Tibial artery (tissue), 4 donors: Measurements from ENCODE around the gene NKX2-8.

Experiments used
- DNase-seq, 2 donors: peaks; one replicate each; pipeline ENCODE4 v3.0.0-alpha.2; 2019
- H3K27ac ChIP-seq, 2 donors: fragments of 200-600 bp; sonication (generic) in 1 of 2; 1 replicate in 1 of 2; 2 replicates in 1 of 2; pipeline ENCODE4 v1.5.1; 2018 to 2019; ENCODE audit warnings: mild to moderate bottlenecking in 1 of 2
- H3K27me3 ChIP-seq, 2 donors: fragments of 200-600 bp; sonication (generic) in 1 of 2; one replicate each; pipeline versions ENCODE4 v1.5.1 to v1.6.0; 2016 to 2019
- H3K36me3 ChIP-seq, 3 donors: fragments of 200-600 bp; sonication (generic) in 2 of 3; one replicate each; pipeline ENCODE4 v1.5.1; 2016 to 2019; ENCODE audit warnings: mild to moderate bottlenecking in 2 of 3
- H3K4me1 ChIP-seq, 4 donors: fragments of 200-600 bp; sonication (generic) in 2 of 4; 1 replicate in 3 of 4; 2 replicates in 1 of 4; pipeline ENCODE4 v1.5.1; 2016 to 2019
- H3K4me3 ChIP-seq, 2 donors: fragments of 200-600 bp; sonication (generic) in 1 of 2; 1 replicate in 1 of 2; 2 replicates in 1 of 2; pipeline ENCODE4 v1.5.1; 2018 to 2019; ENCODE audit warnings: mild to moderate bottlenecking in 2 of 2
- H3K9me3 ChIP-seq, 3 donors: fragments of 200-600 bp; sonication (generic) in 1 of 3; one replicate each; pipeline ENCODE4 v1.5.1; 2016 to 2019
- CTCF ChIP-seq, 2 experiments: fragments of 200-600 bp in 1 of 2; fragments of 450-650 bp in 1 of 2; IDR thresholded peaks; one replicate each; pipeline ENCODE4 v1.5.1; 2017 to 2019; ENCODE audit warnings: antibody characterized with exemption in 2 of 2, mild to moderate bottlenecking in 1 of 2, moderate library complexity in 1 of 2
- intact Hi-C: fragments of 100-400 bp; cut with DNase I; formaldehyde crosslinking; loops from one replicate; pipeline ENCODE4 v1.15.0; 2023; ENCODE audit warnings: low total_unique reads

NKX2-8 gene

GRCh38 chr14:36604757-36605505 lies 22.5 kb upstream of the NKX2-8 start:
- no peaks in the 10 kb centered on the region for H3K9me3 ChIP-seq
- no peaks in the 10 kb centered on the region for H3K4me1 ChIP-seq
- H3K36me3 ChIP-seq = no peaks in the 10 kb centered on the region
- no peak overlapping the region for H3K4me3 ChIP-seq
- peak; percentile 61 to 75 for TF ChIP-seq CTCF (IDR thresholded peaks at IDR 0.05)
- no peak for DNase-seq
- intact Hi-C loops = no loop called here
- H3K27me3 ChIP-seq = peaks cover 0 to 24% of the 10 kb centered on the region in 2 donors
- no peak overlapping the region for H3K27ac ChIP-seq

- Histone ChIP-seq H3K4me3 (no peak overlapping the region), H3K27me3 (peaks cover 0 to 33% of the 10 kb centered on the region in 2 donors), H3K27ac (no peak overlapping the region), H3K9me3 (no peaks in the 10 kb centered on the region), H3K36me3 (no peaks in the 10 kb centered on the region), H3K4me1 (no peaks in the 10 kb centered on the region)
- TF ChIP-seq CTCF (IDR thresholded peaks at IDR 0.05) = no peak
- DNase-seq = no peak
- intact Hi-C loops = no loop called here
These were observed 18.0 kb upstream of the NKX2-8 start for GRCh38 chr14:36600431-36600830.

GRCh38 chr14:36591482-36591881 lies 9.1 kb upstream of the NKX2-8 start:
- Histone ChIP-seq H3K4me3 (no peak overlapping the region), H3K4me1 (no peaks in the 10 kb centered on the region), H3K27ac (no peak overlapping the region), H3K9me3 (no peaks in the 10 kb centered on the region), H3K36me3 (no peaks in the 10 kb centered on the region), H3K27me3 (peaks cover 0 to 57% of the 10 kb centered on the region in 2 donors)
- no peak for TF ChIP-seq CTCF (IDR thresholded peaks at IDR 0.05)
- intact Hi-C loops = no loop called here
- no peak for DNase-seq

GRCh38 chr14:36588788-36589187 lies 6.4 kb upstream of the NKX2-8 start:
- no peak for TF ChIP-seq CTCF (IDR thresholded peaks at IDR 0.05)
- intact Hi-C loops = no loop called here

GRCh38 chr14:36588119-36588518 lies 5.7 kb upstream of the NKX2-8 start:
- intact Hi-C loops = no loop called here
- Histone ChIP-seq H3K27me3 (peaks cover 0 to 72% of the 10 kb centered on the region in 2 donors), H3K36me3 (no peaks in the 10 kb centered on the region), H3K27ac (no peak overlapping the region), H3K4me3 (no peak overlapping the region), H3K9me3 (no peaks in the 10 kb centered on the region), H3K4me1 (peaks cover 0 to 2% (median 0%) of the 10 kb centered on the region in 4 donors)
- DNase-seq = no peak
- no peak for TF ChIP-seq CTCF (IDR thresholded peaks at IDR 0.05)

More at GRCh38 chr14:36588788-36589187, 6.4 kb upstream of the NKX2-8 start:
- H3K27me3 ChIP-seq = peaks cover 0 to 69% of the 10 kb centered on the region in 2 donors
- H3K4me3 ChIP-seq = no peak overlapping the region
- no peak overlapping the region for H3K27ac ChIP-seq
- no peaks in the 10 kb centered on the region for H3K4me1 ChIP-seq
- DNase-seq = no peak
- H3K9me3 ChIP-seq = no peaks in the 10 kb centered on the region
- no peaks in the 10 kb centered on the region for H3K36me3 ChIP-seq
